SU-DHL-6 (cell line): Measurements from ENCODE around the gene RAMAC.
"Not testable (repeated sequence)": the region's sequence is repeated elsewhere in the genome, so short reads cannot be mapped to it uniquely, and the experiment has no call there.

ENCODE experiments used
- CTCF ChIP-seq: fragments of 200-600 bp; sonication (generic); IDR thresholded peaks from one replicate; pipeline ENCODE4 v1.5.1; 2017; ENCODE audit warnings: antibody characterized with exemption, mild to moderate bottlenecking, low read length, moderate library complexity; ENCODE audit not compliant: insufficient read depth, poor library complexity, severe bottlenecking
- EZH2phosphoT487 ChIP-seq: fragments of 200-600 bp; sonication (generic), shearing (Covaris generic); conservative IDR thresholded peaks from 2 replicates; pipeline ENCODE4 v1.6.1; 2018; ENCODE audit warnings: mild to moderate bottlenecking, antibody characterized with exemption, low read length, moderate library complexity, mixed read lengths

GRCh38 chr15:83031234-83031633 lies 45.2 kb downstream of the RAMAC start:
- TF ChIP-seq CTCF, EZH2phosphoT487: not testable (repeated sequence)
